Measurements from ENCODE around the gene FBN1. TPM values are rescaled to one million over a fixed set of nuclear protein-coding genes. Genes with fewer than 3 reads are reported as not detected.

The FBN1 gene
- total and polyA plus RNA-seq, 10 of the 15 experiments (the other 5 are each of a cell fraction or from before 2014, with no cell fraction given) = 2.2 to 15.3 (median 7.0) TPM

DNA sequence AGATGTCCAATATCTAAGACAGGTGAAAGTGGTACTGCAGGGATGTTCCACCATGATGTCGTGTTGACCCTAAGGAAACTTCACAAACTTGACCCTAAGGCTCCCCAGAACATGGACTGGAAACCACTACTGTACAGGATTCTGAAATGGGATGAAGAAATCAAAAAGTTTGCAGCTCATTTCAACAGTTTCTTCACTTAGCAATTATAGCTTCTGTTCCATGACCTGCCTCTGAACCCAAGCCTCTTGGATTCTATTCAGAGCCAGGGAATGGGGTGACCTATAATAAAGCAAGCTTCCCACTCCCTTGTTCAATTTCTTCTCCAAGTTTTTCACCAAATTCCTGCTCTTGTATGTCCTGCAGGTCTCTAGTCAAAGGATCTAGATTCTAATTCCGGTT, 273.5 kb downstream of the FBN1 start:
- intact Hi-C loops (cut with micrococcal nuclease; ENCODE audit: unreplicated experiment) = no loop called here
- ChIA-PET RAD21 (ENCODE audit: unreplicated experiment) (interaction anchor here (0.8 kb wide), 1 partner anchor 13 kb away, joined by 4 read pairs; no protein-coding TSS in a partner anchor), SMC1A (ENCODE audit: uncharacterized antibody, unreplicated experiment) (no interaction called here), CTCF (interaction anchor here (0.7 to 1.5 kb wide), 4 partner anchors 13 to 275 kb away, joined by 3 to 4 read pairs (median 4); no protein-coding TSS in a partner anchor), POLR2A (no interaction called here)
- ATAC-seq = no peak
- Histone ChIP-seq H3K9ac (ENCODE audit: control insufficient read depth, insufficient read depth, low read length) (no peak overlapping the region), H3K27me3 (replicated peaks in 1 of 2; ENCODE audit: control insufficient read depth in 2 of 2, insufficient read depth in 2 of 2, low read length in 1 of 2) (no peaks in the 10 kb centered on the region), H3K4me2 (ENCODE audit: control insufficient read depth, insufficient read depth) (no peak overlapping the region), H3K4me3 (no peak overlapping the region), H3K36me3 (ENCODE audit: control insufficient read depth in 2 of 2, insufficient read depth in 2 of 2, low read length in 1 of 2) (no peaks in the 10 kb centered on the region), H3K4me1 (ENCODE audit: control insufficient read depth, insufficient read depth, low read length) (no peaks in the 10 kb centered on the region), H4K20me1 (ENCODE audit: control insufficient read depth, insufficient read depth) (no peaks in the 10 kb centered on the region), H3K79me2 (ENCODE audit: control insufficient read depth, insufficient read depth, low read length) (no peaks in the 10 kb centered on the region), H3K27ac (ENCODE audit: control insufficient read depth, insufficient read depth) (no peak overlapping the region), H3K9me3 (replicated peaks; ENCODE audit: control insufficient read depth, insufficient read depth, low read length) (no peaks in the 10 kb centered on the region; the same call in 2 of the 3 replicates), H2AFZ (ENCODE audit: control insufficient read depth, low read depth, low read length) (no peak overlapping the region)
- WGBS (ENCODE audit: insufficient coverage, insufficient replicate concordance, low lambda C conversion rate, missing lambda C conversion rate) = 28% methylated on average over 2 of the region's 2 CpGs
- no peak for DNase-seq (ENCODE audit: low read depth, low spot score)
- TF ChIP-seq JUNB (IDR thresholded peaks at IDR 0.05) = no peak
- no peak for TF ChIP-seq IKZF2 (IDR thresholded peaks at IDR 0.05)
- no peak for TF ChIP-seq NRF1 (conservative IDR thresholded peaks at IDR 0.05; ENCODE audit: low read depth, low read length)
- TF ChIP-seq ZNF207 (IDR thresholded peaks at IDR 0.05; ENCODE audit: borderline replicate concordance) = no peak
- no peak for TF ChIP-seq PML (IDR thresholded peaks at IDR 0.05; ENCODE audit: low read length)
- no peak for TF ChIP-seq ZSCAN29 (IDR thresholded peaks at IDR 0.05)
- no peak for TF ChIP-seq SREBF1 (IDR thresholded peaks at IDR 0.05; ENCODE audit: low read length)
- no peak for TF ChIP-seq HDAC2 (IDR thresholded peaks at IDR 0.05)
- TF ChIP-seq RELA (IDR thresholded peaks at IDR 0.05; ENCODE audit: borderline replicate concordance, partially characterized antibody) = no peak
- TF ChIP-seq IRF4 (IDR thresholded peaks at IDR 0.05; ENCODE audit: low read depth, low read length) = no peak
- TF ChIP-seq SUPT20H (IDR thresholded peaks at IDR 0.05; ENCODE audit: borderline replicate concordance, control insufficient read depth, low read depth, low read length) = no peak
- TF ChIP-seq FOXK2 (IDR thresholded peaks at IDR 0.05) = no peak
- TF ChIP-seq ZBTB33 (IDR thresholded peaks at IDR 0.05) = no peak
- no peak for TF ChIP-seq MTA2 (IDR thresholded peaks at IDR 0.05; ENCODE audit: low read depth)
- TF ChIP-seq RAD51 (IDR thresholded peaks at IDR 0.05) = no peak
- TF ChIP-seq SRF (IDR thresholded peaks at IDR 0.05; ENCODE audit: low read depth in 2 of 2, low read length in 2 of 2) = no peak
- no peak for TF ChIP-seq ZBTB40 (IDR thresholded peaks at IDR 0.05; ENCODE audit: borderline replicate concordance)
- TF ChIP-seq MEF2A (IDR thresholded peaks at IDR 0.05; ENCODE audit: insufficient read depth, low read depth, low read length) = no peak
- FAIRE-seq = no peak
- BruUV-seq (replicated peaks) = no TSS peak
- in situ Hi-C loops (cut with MboI) = loop anchor here (25.0 kb wide), 1 partner anchor 790 kb away; the partner anchor contains the start of genes COPS2 and GALK2
